ENCODE data around the gene OIT3.

OIT3 gene

GRCh38 chr10:72954230-72954595, 60.7 kb downstream of the OIT3 start:
- DNase-seq = no peak

- no peak for DNase-seq
Observed at GRCh38 chr10:72954596-72955554, 61.3 kb downstream of the OIT3 start, which contains the start of gene PLA2G12B. PLA2G12B (minus strand) TSS chr10:72954806; CDS start chr10:72954685, 121 bp downstream.

GRCh38 chr10:72956001-72956400, 62.5 kb downstream of the OIT3 start:
- no peak for DNase-seq

- no peak for DNase-seq
Observed at GRCh38 chr10:72976886-72977285, 83.3 kb downstream of the OIT3 start.

GRCh38 chr10:72979709-72980108, 86.2 kb downstream of the OIT3 start:
- DNase-seq = no peak

- no peak for DNase-seq
Observed at GRCh38 chr10:72980348-72980747, 86.8 kb downstream of the OIT3 start.

- DNase-seq = no peak
Observed at GRCh38 chr10:72981028-72981881, 87.7 kb downstream of the OIT3 start.

- DNase-seq = no peak
Observed at GRCh38 chr10:72981882-72982529, 88.5 kb downstream of the OIT3 start.
